Naive thymus-derived CD4-positive, alpha-beta T cell (primary cell): ENCODE measurements around the gene HTR2C. TPM values are rescaled to one million over a fixed set of nuclear protein-coding genes. Genes with fewer than 3 reads are reported as not detected.

Experiments used
- ATAC-seq: fragments of 150-1000 bp; cut with Tn5 transposase; 2 replicates; pipeline ENCODE4 v1.10.0; 2021; ENCODE audit warnings: mild to moderate bottlenecking, moderate library complexity
- CTCF ChIA-PET: fragments of 350-600 bp; sonication (Branson Sonifier 250); formaldehyde crosslinking; loops from one replicate; lab custom pipeline; 2021; ENCODE audit warnings: antibody characterized with exemption; lab: Charles Lee
- POLR2A ChIA-PET: fragments of 350-600 bp; sonication (Branson Sonifier 250); formaldehyde crosslinking; loops from one replicate; lab custom pipeline; 2021; ENCODE audit warnings: antibody characterized with exemption, inconsistent platforms; lab: Charles Lee
- DNase-seq, 9 donors: peaks; one replicate each; pipeline versions ENCODE4 v3.0.0 to v3.0.0-alpha.2; 2020 to 2022; ENCODE audit warnings: mixed read lengths in 1 of 9
- H3K27ac ChIP-seq: one replicate; pipeline ENCODE4 v1.7.0; 2013; ENCODE audit warnings: mild to moderate bottlenecking, low read depth, low read length, moderate library complexity
- H3K27me3 ChIP-seq, 2 donors: one replicate each; pipeline ENCODE4 v1.7.0; 2013; ENCODE audit warnings: low read length in 2 of 2, mild to moderate bottlenecking in 2 of 2, moderate library complexity in 2 of 2; ENCODE audit not compliant: control insufficient read depth in 2 of 2, insufficient read depth in 2 of 2
- H3K36me3 ChIP-seq, 3 experiments: 1 replicate in 2 of 3; 2 replicates in 1 of 3; pipeline ENCODE4 v1.7.0; 2013; ENCODE audit warnings: low read length in 3 of 3, mild to moderate bottlenecking in 3 of 3, moderate library complexity in 1 of 3; ENCODE audit not compliant: insufficient read depth in 3 of 3, control insufficient read depth in 2 of 3
- H3K4me1 ChIP-seq, 2 donors: one replicate each; pipeline ENCODE4 v1.7.0; 2013; ENCODE audit warnings: low read length in 2 of 2, mild to moderate bottlenecking in 2 of 2, moderate library complexity in 1 of 2; ENCODE audit not compliant: control insufficient read depth in 2 of 2, insufficient read depth in 2 of 2
- H3K4me3 ChIP-seq: 2 replicates; pipeline ENCODE4 v1.7.0; 2013; ENCODE audit warnings: mild to moderate bottlenecking, low read length
- H3K9me3 ChIP-seq, 3 experiments: 1 replicate in 2 of 3; 2 replicates in 1 of 3; pipeline ENCODE4 v1.7.0; 2013; ENCODE audit warnings: low read length in 3 of 3; ENCODE audit not compliant: control insufficient read depth in 2 of 3
- H3K27ac Mint-ChIP-seq, 9 donors: one replicate each; pipeline ENCODE4 v1.8.0; 2020 to 2022; ENCODE audit warnings: mixed read lengths in 9 of 9, mild to moderate bottlenecking in 8 of 9, moderate library complexity in 5 of 9, inconsistent platforms in 2 of 9
- H3K27me3 Mint-ChIP-seq, 5 donors: one replicate each; pipeline ENCODE4 v1.8.0; 2021 to 2022; ENCODE audit warnings: mixed read lengths in 5 of 5, mild to moderate bottlenecking in 1 of 5
- H3K36me3 Mint-ChIP-seq, 5 donors: one replicate each; pipeline ENCODE4 v1.8.0; 2020 to 2022; ENCODE audit warnings: mixed read lengths in 5 of 5, mild to moderate bottlenecking in 3 of 5, inconsistent platforms in 1 of 5
- H3K4me1 Mint-ChIP-seq, 7 donors: one replicate each; pipeline ENCODE4 v1.8.0; 2020 to 2022; ENCODE audit warnings: mixed read lengths in 7 of 7, mild to moderate bottlenecking in 3 of 7, inconsistent platforms in 1 of 7
- H3K4me3 Mint-ChIP-seq, 10 donors: one replicate each; pipeline ENCODE4 v1.8.0; 2020 to 2022; ENCODE audit warnings: mild to moderate bottlenecking in 10 of 10, mixed read lengths in 10 of 10, moderate library complexity in 6 of 10, inconsistent platforms in 2 of 10
- H3K9me3 Mint-ChIP-seq, 11 donors: one replicate each; pipeline ENCODE4 v1.8.0; 2020 to 2022; ENCODE audit warnings: mixed read lengths in 11 of 11, mild to moderate bottlenecking in 4 of 11, inconsistent platforms in 1 of 11, moderate library complexity in 1 of 11
- intact Hi-C, 2 donors: fragments of 100-400 bp; cut with micrococcal nuclease; formaldehyde crosslinking; loops; one replicate each; pipeline ENCODE4 v1.15.1; 2023
- polyA plus RNA-seq, 2 donors: library from polyadenylated mRNA; unstranded; fragments of 300-500 nt; fragmentation: Illumina TruSeq; gene quantifications; one replicate each; pipeline ENCODE4 v1.2.3, GENCODE V29; 2021
- total RNA-seq, 6 experiments: library from RNA in 5 of 6; stranded (reverse) in 5 of 6; gene quantifications; 1 replicate in 5 of 6; 2 replicates in 1 of 6; pipeline ENCODE4 v1.2.3 and lab custom pipeline; 2021 to 2026

Gene HTR2C
- total and polyA plus RNA-seq, 7 experiments from 2014 or later, result not detected

DNA sequence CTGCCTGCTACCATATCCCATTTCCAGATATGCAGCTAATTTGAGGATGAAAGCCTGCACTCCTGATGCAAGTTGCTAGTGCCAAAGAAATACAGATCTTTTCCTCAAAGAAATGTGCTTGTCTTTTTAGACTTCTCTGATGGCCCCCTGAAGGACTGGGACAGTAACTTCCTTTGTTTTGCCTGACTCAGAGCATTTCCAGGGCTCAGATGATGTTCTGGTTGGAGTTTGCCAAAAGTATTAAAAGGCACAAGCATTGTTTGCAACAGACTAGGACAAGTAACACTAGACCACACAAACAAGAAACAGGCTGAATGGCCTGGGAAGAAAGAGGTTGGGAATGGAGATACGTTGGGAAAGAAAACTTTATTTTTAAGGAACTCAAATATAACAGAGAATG, 258.3 kb downstream of the HTR2C start:
- POLR2A ChIA-PET, result no interaction called here
- Histone ChIP-seq H3K4me1 (no peaks in the 10 kb centered on the region), H3K9me3 (no peaks in the 10 kb centered on the region), H3K36me3 (no peaks in the 10 kb centered on the region), H3K27ac (no peak overlapping the region), H3K4me3 (no peak overlapping the region), H3K27me3 (no peaks in the 10 kb centered on the region)
- no peak for ATAC-seq
- no peak overlapping the region for H3K27ac Mint-ChIP-seq
- intact Hi-C loops, result no loop called here
- H3K4me3 Mint-ChIP-seq, result no peak overlapping the region
- no peaks in the 10 kb centered on the region for H3K27me3 Mint-ChIP-seq
- H3K36me3 Mint-ChIP-seq, result no peaks in the 10 kb centered on the region
- DNase-seq, result no peak
- no peaks in the 10 kb centered on the region for H3K4me1 Mint-ChIP-seq
- CTCF ChIA-PET, result no interaction called here
- H3K9me3 Mint-ChIP-seq, result peaks cover 0 to 9% (median 0%) of the 10 kb centered on the region in 11 donors

DNA sequence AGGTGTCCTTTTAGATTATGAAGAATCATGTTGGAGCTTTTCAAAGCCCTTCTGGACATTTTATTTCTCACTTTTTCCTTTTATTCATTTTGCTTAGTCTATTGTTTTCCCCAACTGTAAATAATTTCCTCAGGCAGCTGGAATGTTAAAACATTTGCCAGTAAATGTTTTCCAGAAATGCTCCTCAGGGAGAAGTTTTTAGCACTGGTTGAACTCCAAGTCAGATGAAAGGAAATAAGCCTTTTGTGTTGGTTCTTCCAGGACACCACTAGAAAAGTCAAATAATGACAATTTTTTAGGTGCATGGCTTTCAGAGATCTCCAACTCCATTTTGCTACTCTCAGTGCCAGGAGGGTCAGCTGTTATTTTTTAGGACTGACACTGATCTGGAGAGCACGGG, 305.6 kb downstream of the HTR2C start:
- Histone ChIP-seq H3K4me3 (no peak overlapping the region), H3K4me1 (no peaks in the 10 kb centered on the region), H3K27me3 (no peaks in the 10 kb centered on the region), H3K9me3 (no peaks in the 10 kb centered on the region), H3K36me3 (no peaks in the 10 kb centered on the region), H3K27ac (no peak overlapping the region)
- intact Hi-C loops, result no loop called here
- no peak for ATAC-seq
- no peak overlapping the region for H3K4me3 Mint-ChIP-seq
- no peaks in the 10 kb centered on the region for H3K36me3 Mint-ChIP-seq
- DNase-seq, result no peak
- peaks cover 0 to 16% (median 3%) of the 10 kb centered on the region in 11 donors for H3K9me3 Mint-ChIP-seq
- no peaks in the 10 kb centered on the region for H3K4me1 Mint-ChIP-seq
- ChIA-PET CTCF (no interaction called here), POLR2A (no interaction called here)
- no peaks in the 10 kb centered on the region for H3K27me3 Mint-ChIP-seq
- no peak overlapping the region for H3K27ac Mint-ChIP-seq

DNA sequence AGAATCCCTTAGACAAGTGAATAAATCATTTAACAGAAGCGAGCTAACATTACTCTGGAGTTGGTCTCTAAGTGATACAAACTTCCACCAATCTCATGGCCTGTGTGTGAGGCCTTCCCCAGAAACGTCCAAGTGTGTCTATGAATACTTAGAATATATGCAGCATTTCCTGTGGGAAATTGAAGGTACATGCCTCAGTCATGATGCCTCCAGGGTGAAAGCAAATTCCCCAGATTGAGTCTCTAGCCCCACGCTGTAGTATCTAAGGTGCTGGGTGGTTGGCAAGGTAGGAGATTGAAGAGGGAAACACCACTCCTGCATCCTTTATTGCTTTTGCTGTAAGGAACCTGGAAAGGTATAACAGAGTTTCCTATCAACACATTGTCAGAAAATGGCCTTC, 319.7 kb downstream of the HTR2C start:
- Histone ChIP-seq H3K27me3 (no peaks in the 10 kb centered on the region), H3K4me3 (no peak overlapping the region), H3K9me3 (no peaks in the 10 kb centered on the region), H3K4me1 (no peaks in the 10 kb centered on the region), H3K27ac (no peak overlapping the region), H3K36me3 (no peaks in the 10 kb centered on the region)
- DNase-seq (no peak), ATAC-seq (no peak)
- intact Hi-C loops, result no loop called here
- H3K27me3 Mint-ChIP-seq, result no peaks in the 10 kb centered on the region
- no peak overlapping the region for H3K27ac Mint-ChIP-seq
- POLR2A ChIA-PET, result no interaction called here
- no peaks in the 10 kb centered on the region for H3K4me1 Mint-ChIP-seq
- H3K4me3 Mint-ChIP-seq, result no peak overlapping the region
- H3K36me3 Mint-ChIP-seq, result no peaks in the 10 kb centered on the region
- H3K9me3 Mint-ChIP-seq, result peaks cover 0 to 3% (median 0%) of the 10 kb centered on the region in 11 donors
- CTCF ChIA-PET, result no interaction called here

DNA sequence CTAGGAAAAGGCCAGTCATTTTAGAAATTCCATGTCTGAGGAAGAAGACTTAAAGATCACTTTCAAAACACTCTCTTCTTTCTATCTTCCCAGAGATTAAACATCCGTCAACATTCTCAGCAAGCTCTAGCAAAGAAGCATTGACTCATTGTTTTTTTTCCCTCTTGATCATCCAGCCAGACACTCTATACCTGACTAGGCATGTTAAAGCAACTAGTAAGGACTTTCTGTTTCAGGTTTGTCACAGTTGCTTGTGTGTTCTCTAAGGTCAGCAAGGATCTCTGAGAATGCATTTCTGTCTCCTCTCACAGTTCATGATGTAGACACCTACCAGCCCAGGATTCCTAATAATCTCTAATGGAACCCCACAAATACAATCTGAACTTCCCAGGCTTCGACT, 321.4 kb downstream of the HTR2C start:
- H3K4me3 Mint-ChIP-seq, result no peak overlapping the region
- no peak overlapping the region for H3K4me3 ChIP-seq
- no peaks in the 10 kb centered on the region for H3K36me3 ChIP-seq
- DNase-seq (no peak), ATAC-seq (no peak)
- no peaks in the 10 kb centered on the region for H3K27me3 Mint-ChIP-seq
- H3K27ac ChIP-seq, result no peak overlapping the region
- no peaks in the 10 kb centered on the region for H3K36me3 Mint-ChIP-seq
- no peak overlapping the region for H3K27ac Mint-ChIP-seq
- H3K9me3 ChIP-seq, result no peaks in the 10 kb centered on the region
- no peaks in the 10 kb centered on the region for H3K4me1 Mint-ChIP-seq
- no peaks in the 10 kb centered on the region for H3K4me1 ChIP-seq
- ChIA-PET POLR2A (no interaction called here), CTCF (no interaction called here)
- H3K9me3 Mint-ChIP-seq, result peaks cover 0 to 4% (median 0%) of the 10 kb centered on the region in 11 donors
- H3K27me3 ChIP-seq, result no peaks in the 10 kb centered on the region
- intact Hi-C loops, result no loop called here

DNA sequence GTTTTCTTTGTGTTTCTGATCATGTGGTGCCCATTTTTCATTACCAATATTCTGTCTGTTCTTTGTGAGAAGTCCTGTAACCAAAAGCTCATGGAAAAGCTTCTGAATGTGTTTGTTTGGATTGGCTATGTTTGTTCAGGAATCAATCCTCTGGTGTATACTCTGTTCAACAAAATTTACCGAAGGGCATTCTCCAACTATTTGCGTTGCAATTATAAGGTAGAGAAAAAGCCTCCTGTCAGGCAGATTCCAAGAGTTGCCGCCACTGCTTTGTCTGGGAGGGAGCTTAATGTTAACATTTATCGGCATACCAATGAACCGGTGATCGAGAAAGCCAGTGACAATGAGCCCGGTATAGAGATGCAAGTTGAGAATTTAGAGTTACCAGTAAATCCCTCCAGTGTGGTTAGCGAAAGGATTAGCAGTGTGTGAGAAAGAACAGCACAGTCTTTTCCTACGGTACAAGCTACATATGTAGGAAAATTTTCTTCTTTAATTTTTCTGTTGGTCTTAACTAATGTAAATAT, 323.2 kb downstream of the HTR2C start:
- ChIA-PET POLR2A (no interaction called here), CTCF (no interaction called here)
- no peaks in the 10 kb centered on the region for H3K9me3 ChIP-seq
- H3K36me3 ChIP-seq, result no peaks in the 10 kb centered on the region
- intact Hi-C loops, result no loop called here
- H3K4me3 ChIP-seq, result no peak overlapping the region
- ATAC-seq, result no peak
- Mint-ChIP-seq H3K27me3 (no peaks in the 10 kb centered on the region), H3K4me3 (no peak overlapping the region), H3K27ac (no peak overlapping the region), H3K9me3 (peaks cover 0 to 4% (median 0%) of the 10 kb centered on the region in 11 donors), H3K4me1 (no peaks in the 10 kb centered on the region), H3K36me3 (no peaks in the 10 kb centered on the region)
- no peak overlapping the region for H3K27ac ChIP-seq
- no peaks in the 10 kb centered on the region for H3K27me3 ChIP-seq
- DNase-seq, result no peak
- no peaks in the 10 kb centered on the region for H3K4me1 ChIP-seq

DNA sequence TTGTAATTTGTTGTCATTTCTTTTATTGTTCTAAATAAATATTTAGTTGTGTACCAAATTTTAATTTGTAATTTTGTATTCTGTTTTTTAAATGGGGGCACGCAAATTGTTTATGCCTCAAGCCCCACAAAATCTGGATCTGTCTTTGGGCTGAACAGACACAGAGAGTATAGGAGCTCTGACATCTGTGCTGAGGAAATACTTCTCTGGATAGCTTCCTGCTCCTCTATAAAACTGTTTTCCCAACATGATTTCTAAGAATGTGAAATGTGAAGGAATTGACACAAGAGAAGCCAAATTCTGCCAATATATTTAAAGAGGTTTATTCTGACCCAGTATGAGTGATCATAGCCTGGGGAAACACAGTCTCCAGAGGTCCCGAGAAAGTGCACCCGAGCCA, 340.5 kb downstream of the HTR2C start:
- H3K4me3 Mint-ChIP-seq, result no peak overlapping the region
- DNase-seq, result no peak
- Histone ChIP-seq H3K9me3 (no peaks in the 10 kb centered on the region), H3K27ac (no peak overlapping the region), H3K27me3 (no peaks in the 10 kb centered on the region), H3K4me3 (no peak overlapping the region), H3K36me3 (no peaks in the 10 kb centered on the region), H3K4me1 (no peaks in the 10 kb centered on the region)
- H3K4me1 Mint-ChIP-seq, result no peaks in the 10 kb centered on the region
- no peaks in the 10 kb centered on the region for H3K27me3 Mint-ChIP-seq
- no peak for ATAC-seq
- peaks cover 0 to 5% (median 0%) of the 10 kb centered on the region in 11 donors for H3K9me3 Mint-ChIP-seq
- no peak overlapping the region for H3K27ac Mint-ChIP-seq
- intact Hi-C loops, result no loop called here
- ChIA-PET CTCF (no interaction called here), POLR2A (no interaction called here)
- H3K36me3 Mint-ChIP-seq, result no peaks in the 10 kb centered on the region

DNA sequence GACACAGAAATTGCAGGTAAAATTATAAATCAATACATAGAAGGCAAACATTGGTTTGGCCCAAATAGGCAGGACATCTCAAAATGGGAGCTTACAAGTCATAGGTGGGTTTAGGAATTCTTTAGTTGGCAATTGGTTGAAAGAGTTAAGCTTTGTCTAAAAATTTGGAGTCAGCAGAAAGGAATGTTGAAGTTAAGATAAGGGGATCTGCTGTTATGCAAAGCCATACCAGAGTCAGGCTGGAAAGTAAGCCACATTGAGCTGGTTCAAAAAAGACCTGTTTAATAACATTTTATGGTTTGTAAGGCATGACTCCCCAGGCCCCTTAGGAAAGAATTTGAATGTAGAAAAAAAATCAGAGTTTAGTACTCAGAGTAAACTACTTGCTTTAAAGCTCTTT, 341.0 kb downstream of the HTR2C start:
- intact Hi-C loops, result no loop called here
- no peak for ATAC-seq
- H3K4me3 Mint-ChIP-seq, result no peak overlapping the region

More for the DNA sequence above, 341.0 kb downstream of the HTR2C start:
- Histone ChIP-seq H3K4me1 (no peaks in the 10 kb centered on the region), H3K27me3 (no peaks in the 10 kb centered on the region), H3K9me3 (no peaks in the 10 kb centered on the region), H3K36me3 (no peaks in the 10 kb centered on the region), H3K27ac (no peak overlapping the region), H3K4me3 (no peak overlapping the region)
- Mint-ChIP-seq H3K9me3 (peaks cover 0 to 5% (median 0%) of the 10 kb centered on the region in 11 donors), H3K27me3 (no peaks in the 10 kb centered on the region), H3K4me1 (no peaks in the 10 kb centered on the region), H3K36me3 (no peaks in the 10 kb centered on the region), H3K27ac (no peak overlapping the region)
- ChIA-PET CTCF (no interaction called here), POLR2A (no interaction called here)
- DNase-seq, result no peak
